DMS153 treated with DMSO at 0.1 percent for 48 hours (cell line): ENCODE measurements around the gene CCHCR1.
A peak's percentile ranks its signal among the peaks of the same experiment; 100 is the strongest.
"Not testable (repeated sequence)": the region's sequence is repeated elsewhere in the genome, so short reads cannot be mapped to it uniquely, and the experiment has no call there.

ENCODE experiments used
- DNase-seq: peaks from one replicate; lab custom pipeline; 2025; ENCODE audit not compliant: unreplicated experiment; lab: John Stamatoyannopoulos, UW

The CCHCR1 gene, protein sequence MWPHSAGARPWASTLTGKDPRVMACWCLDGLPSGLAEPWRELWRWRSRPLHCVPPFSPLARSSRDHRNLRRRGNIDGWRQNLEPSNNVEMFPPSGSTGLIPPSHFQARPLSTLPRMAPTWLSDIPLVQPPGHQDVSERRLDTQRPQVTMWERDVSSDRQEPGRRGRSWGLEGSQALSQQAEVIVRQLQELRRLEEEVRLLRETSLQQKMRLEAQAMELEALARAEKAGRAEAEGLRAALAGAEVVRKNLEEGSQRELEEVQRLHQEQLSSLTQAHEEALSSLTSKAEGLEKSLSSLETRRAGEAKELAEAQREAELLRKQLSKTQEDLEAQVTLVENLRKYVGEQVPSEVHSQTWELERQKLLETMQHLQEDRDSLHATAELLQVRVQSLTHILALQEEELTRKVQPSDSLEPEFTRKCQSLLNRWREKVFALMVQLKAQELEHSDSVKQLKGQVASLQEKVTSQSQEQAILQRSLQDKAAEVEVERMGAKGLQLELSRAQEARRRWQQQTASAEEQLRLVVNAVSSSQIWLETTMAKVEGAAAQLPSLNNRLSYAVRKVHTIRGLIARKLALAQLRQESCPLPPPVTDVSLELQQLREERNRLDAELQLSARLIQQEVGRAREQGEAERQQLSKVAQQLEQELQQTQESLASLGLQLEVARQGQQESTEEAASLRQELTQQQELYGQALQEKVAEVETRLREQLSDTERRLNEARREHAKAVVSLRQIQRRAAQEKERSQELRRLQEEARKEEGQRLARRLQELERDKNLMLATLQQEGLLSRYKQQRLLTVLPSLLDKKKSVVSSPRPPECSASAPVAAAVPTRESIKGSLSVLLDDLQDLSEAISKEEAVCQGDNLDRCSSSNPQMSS

DNA sequence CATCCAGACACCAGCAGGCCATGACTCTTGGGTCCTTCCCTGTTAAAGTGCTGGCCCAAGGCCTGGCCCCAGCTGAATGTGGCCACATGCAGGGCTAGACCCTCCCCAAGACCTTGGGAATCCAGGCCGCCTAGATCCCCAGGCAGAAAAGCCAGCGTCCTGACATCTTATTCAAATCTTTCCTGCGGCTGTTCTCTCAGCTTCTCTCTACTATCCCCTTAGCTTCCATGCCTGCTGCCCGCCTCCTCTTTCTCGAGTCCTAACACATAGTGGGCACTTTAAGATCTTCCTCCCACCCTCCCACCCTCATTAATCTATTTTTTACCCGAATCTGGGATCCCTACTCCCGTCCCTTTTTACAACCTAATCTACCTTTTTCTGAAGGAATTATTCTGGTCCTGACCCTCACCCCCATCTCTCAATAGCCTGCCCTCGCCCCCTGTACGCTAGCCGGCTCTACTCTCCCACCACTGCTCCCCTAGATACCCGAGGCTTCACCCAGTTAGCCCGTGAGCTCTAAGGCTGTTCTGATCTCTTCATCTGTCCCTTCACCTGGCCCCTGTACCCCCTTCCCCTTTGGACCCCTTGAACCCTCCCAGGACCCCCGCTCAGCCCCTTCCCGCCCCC is at the start of gene CCHCR1:
Gene CCHCR1 (minus strand): TSS at position 290 of the 627 bp plus-strand sequence. CDS start 202 bp downstream, at position 88.
- no peak for DNase-seq

DNA sequence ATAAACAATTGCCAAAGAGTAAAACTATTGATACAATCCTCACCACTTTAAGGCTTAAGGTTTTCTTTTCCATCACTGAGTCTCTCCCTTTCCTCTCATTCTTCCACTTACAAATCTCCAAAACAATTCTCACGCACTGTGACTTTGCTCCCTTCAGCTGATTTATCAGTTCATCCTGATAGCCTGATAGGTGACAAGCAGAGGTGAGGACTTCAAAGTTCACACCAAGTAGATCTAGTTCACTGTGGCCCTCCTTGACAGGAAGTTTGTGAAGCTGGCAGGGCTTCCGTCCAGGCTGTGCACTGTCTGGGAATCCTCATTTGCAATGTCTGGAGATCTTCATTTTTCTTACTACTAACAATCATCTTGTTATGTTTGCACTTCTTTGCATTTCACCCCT is 48.0 kb upstream of the CCHCR1 start:
- DNase-seq = no peak

DNA sequence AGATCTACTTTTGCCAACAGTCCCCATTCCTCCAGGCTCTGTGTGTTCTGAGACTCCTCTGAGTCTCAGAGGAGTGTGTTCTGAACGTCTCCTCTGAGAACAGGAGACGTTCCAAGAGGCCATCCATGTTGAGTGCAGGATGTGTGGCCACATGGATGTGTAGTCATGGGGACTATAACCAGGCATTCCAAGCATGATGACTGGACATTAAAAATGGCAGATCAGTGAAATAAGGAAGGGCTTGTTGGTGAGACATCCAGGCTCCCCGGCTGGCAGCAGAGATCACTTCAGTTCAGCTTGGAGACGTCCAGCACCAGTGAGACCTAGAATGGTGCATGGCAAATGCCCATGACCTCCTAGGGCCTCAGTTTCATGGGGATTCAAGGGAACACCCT is 47.1 kb upstream of the CCHCR1 start:
- DNase-seq = no peak

DNA sequence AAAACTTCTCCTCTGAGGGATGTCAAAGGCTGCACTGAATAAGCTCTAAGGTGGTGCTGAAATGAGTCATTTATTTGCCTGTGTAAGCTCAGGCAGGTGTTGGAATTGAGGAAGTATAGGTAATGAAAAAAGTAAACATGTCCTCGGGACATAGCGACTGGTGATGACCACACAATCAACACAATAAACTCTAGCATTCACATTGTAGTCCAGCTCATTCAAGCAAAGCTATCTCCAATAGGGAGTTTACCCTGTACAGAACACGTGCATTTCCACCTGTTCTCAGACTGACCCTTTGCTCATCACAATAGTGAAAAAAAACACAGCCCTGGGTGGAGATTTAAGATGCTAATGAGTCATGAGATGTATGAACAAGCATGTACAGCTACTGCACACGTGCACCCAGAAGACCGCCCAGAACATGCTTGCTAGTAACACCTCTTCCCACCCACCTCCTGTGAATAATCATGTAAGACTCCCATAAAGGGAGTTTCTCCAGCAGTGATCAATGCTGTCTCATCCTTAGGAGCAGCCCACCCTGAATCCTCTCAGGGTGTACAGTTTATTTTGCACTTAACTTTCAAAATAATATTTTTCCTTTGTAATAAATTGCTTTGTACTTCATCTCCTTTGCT is 45.9 kb upstream of the CCHCR1 start:
- peak; percentile 92 for DNase-seq

DNA sequence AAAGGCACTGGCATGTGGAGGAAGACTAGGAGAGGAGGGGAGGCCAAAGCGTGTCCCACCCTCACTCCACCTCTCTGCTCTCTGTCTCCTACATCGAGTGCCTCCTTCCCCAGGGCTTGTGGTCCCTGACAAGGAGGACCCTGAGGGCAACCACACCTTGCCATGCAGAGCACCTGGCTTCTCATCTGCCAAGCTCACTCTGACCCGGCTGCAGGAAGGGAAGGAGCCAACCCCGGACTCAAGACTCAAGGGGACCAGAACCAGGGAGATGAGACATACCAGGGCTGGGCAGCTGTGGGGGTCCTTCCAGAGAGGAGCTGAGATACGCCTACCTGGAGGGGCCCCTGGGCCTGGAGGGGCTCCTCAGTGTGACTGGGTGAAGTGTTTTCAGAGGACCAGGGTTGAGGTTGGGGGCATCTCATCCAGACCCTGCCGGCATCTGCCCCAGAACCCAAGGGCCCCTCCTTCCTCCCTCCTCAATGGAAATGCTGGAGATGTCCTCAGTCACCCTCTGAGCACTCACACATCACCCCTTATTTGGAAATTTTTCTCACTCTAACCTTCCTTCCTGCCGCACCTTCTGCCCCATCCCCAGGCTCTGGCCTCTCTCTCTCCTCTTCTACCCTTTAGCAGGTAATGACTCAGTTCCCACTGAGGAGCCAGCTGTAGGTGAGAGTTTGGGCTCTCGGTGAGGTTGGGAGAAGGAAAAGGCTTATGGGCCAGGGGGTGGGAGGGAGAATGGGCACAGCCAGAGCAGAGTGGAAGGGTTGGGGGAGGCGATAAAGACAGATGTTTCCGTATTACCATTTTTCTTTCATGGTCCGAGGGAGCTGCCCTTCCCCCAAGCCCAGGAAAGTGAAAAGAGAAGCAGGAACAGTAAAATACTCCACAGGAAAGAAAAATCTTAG is 44.9 kb upstream of the CCHCR1 start:
- DNase-seq = no peak

DNA sequence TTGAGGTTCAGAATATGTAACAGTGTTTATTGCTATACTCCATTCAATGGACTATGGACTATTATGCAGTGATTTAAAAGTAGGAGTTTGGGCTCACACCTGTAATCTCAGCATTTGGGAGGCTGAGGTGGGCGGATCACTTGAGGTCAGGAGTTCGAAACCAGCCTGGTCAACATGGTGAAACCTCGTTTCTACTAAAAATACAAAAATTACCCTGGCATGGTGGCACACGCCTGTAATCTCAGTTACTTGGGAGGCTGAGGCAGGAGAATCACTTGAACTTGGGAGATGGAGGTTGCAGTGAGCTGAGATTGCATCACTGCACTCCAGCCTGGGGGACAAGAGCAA is 41.5 kb upstream of the CCHCR1 start:
- not testable (repeated sequence) for DNase-seq

DNA sequence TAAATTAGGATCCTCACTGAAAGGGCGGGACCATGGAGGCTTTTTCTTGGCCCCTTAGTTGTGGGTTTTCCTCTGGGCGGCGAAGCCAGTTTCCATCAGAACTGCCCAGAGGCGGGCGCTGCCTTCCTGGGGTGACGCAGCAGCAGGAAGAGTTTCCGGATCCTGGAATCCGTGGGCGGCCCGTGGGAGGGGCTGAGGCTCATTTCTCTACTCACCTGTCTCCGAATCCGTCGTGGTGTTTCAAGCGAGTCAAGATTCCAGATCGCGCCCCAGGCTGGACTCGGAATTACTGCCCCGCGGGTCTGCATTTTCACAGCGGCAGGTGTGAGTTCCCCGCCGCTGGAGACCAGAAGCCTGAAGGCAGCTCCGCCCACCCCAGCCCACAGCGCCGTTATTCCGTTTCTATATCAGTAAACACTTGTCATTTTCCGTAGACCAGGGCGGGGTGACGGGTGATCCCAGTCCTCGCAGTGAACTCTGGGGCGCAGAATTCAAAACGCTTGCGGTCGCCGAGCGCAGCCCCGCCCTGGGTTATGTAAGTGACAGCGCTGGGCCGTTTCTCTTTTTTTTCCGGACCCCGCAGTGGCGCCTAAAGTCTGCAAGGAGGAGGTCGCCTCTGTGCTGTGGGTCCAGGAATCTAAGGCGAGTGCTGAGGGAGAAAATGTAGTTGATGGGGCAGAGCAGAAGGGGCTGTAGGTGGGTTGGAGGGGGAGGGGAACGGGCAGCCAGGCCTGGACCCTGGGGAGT is 40.1 kb upstream of the CCHCR1 start:
- peak; percentile 60 for DNase-seq

DNA sequence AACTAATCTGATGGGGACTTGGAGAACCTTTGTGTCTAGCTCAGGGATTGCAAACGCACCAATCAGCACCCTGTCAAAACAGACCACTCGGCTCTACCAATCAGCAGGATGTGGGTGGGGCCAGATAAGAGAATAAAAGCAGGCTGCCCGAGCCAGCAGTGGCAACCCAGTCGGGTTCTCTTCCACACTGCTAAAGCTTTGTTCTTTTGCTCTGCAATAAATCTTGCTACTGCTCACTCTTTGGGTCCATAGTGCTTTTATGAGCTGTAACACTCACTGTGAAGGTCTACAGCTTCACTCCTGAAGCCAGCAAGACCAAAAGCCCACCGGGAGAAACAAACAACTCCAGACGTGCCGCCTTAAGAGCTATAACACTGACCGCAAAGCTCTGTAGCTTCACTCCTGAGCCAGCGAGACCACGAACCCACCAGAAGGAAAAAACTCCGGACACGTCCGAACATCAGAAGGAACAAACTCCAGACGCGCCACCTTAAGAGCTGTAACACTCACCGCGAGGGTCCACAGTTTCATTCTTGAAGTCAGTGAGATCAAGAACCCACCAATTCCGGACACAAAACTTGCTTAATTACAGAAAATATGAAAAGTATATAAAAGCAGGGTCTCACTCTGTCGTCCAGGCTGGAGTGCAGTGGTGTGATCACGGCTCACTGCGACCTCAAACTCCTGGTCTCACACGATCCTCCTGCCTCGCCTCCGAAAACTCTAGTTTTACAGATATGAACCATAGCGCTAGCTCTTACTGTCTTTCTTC is 38.8 kb upstream of the CCHCR1 start:
- not testable (repeated sequence) for DNase-seq

DNA sequence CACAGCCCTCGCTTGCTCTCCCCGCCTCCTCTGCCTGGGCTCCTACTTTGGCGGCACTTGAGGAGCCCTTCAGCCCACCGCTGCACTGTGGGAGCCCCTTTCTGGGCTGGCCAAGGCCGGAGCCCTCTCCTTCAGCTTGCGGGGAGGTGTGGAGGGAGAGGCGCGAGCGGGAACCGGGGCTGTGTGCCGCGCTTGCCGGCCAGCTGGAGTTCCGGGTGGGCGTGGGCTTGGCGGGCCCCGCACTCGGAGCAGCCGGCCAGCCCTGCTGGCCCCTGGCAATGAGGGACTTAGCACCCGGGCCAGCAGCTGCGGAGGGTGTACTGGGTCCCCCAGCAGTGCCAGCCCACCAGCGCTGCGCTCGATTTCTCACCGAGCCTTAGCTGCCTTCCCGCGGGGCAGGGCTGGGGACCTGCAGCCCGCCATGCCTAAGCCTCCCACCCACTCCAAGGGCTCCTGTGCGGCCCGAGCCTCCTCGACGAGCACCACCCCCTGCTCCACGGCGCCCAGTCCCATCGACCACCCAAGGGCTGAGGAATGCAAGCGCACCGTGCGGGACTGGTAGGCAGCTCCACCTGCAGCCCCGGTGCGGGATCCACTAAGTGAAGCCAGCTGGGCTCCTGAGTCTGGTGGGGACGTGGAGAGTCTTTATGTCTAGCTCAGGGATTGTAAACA is 37.8 kb upstream of the CCHCR1 start:
- DNase-seq = not testable (repeated sequence)

DNA sequence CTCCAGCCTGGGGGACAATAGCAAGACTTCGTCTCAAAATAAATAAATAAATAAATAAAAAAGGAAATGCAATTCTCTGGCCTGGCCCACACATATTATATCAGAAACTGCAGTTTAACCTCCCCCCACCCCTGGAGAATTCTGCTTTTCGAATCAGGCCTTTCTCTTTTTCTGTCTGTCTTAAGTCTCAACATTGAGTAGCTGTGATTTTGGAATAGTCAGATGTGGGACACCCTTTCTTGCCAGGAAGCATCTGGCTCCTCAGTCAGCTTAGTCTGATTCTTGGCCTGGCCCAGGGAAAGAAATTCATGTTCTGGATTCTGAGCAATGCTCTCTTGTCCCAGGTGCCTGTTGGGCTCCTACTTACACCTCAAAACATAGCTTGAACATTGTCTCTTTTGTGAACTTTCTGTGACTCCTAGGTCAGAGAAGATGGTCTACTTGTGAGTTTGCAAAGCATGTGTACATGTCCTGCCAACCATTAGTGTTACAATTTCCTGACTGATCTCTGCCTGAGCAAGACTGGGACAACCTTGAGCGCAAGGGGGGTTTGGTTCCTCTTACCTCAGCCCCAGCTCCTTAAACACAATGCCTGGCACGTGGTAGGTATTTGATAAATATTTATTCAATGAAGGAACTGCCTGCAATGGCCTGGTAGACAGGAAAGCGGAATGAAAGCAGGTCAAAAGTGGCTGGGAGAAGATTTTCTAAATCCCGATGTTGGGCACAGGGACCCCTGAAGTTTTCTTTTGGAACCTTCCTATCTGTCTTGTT is 36.6 kb upstream of the CCHCR1 start:
- no peak for DNase-seq

DNA sequence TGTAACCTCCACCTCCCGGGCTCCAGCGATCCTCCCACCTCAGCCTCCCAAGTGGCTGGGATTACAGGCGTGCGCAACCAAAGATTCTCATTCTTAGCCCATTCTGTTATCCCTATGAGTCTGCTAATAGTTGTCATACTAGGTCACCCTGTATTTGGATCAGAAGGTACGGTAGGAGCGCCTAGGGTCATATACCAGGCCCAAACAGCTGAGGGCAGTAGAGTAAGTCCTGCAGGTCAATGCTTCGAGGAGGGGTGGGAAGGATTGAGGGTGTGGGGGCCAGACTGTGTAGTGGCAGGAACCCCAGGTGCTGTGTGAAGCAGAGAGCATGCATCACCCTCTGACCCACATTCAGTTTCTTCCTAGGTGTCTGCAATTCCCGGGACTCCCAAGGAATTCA is 35.6 kb upstream of the CCHCR1 start:
- DNase-seq = no peak

DNA sequence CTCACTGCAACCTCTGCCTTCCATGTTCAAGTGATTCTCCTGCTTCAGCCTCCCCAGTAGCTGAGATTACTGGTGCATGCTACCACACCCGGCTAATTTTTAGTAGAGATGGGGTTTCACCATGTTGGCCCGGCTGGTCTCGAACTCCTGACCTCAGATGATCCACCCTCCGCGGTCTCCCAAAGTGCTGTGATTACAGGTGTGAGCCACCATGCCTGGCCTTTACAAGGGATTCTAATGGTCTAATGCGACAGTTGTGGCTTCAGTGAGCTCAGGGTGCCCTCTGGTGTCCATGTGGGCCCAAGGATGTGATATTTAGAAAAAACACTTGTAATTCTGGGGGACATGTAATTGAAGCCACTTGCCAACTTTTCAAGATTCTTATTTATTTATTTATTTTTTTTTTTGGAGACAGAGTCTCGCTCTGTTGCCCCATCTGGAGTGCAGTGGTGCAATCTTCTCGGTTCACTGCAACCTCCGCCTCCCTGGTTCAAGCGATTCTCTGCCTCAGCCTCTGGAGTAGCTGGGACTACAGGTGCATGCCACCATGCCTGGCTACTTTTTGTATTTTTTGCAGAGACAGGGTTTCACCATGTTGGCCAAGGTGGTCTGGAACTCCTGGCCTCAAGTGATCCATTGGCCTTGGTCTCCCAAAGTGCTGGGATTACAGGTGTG is 35.0 kb upstream of the CCHCR1 start:
- DNase-seq = peak; percentile 62

DNA sequence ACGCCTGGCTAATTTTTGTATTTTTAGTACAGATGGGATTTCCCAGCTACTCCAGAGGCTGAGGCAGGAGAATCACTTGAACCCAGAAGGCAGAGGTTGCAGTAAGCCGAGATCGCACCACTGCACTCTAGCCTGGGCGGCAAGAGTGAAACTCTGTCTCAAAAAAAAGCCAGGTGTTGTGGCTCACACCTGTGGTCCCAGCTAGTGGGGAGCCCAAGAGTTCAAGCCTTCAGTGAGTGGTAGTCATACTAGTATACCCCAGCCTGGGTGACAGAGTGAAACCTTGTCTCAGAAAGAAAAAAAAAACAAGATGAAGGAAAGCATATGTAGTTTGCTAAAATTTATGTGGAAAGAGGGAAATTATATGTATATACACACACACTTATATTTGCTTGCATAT is 32.9 kb upstream of the CCHCR1 start:
- DNase-seq = no peak

DNA sequence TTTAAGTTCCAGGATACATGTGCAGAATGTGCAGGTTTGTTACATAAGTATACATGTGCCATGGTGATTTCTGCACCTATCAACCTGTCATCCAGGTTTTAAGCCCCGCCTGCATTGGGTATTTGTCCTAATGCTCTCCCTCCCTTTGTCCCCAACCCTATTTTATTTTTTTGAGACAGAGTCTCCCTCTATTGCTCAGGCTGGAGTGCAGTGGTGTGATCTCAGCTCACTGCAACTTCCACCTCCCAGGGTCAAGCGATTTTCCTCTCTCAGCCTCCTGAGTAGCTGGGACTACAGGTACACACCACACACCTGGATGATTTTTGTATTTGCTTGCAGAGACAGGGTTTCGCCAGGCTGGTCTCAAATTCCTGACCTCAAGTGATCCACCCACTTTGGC is 31.6 kb upstream of the CCHCR1 start:
- DNase-seq = not testable (repeated sequence)

DNA sequence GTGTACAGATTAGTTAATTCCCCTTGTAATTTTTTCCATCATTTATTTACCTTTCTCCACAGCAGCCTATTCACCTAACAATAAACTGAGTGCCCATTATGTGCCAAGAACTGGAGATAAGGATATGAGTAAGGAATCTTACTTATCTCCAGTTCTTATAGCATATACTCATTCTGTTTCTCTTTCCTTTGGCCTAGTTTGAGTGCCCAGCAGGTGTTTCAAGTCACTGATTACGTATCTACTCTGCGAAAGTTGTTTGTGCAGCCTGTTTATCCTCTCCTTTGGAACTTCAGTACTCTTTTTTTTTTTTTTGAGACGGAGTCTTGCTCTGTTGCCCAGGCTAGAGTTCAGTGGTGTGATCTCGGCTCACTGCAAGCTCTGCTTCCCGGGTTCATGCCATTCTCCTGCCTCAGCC is 30.2 kb upstream of the CCHCR1 start:
- DNase-seq = no peak

DNA sequence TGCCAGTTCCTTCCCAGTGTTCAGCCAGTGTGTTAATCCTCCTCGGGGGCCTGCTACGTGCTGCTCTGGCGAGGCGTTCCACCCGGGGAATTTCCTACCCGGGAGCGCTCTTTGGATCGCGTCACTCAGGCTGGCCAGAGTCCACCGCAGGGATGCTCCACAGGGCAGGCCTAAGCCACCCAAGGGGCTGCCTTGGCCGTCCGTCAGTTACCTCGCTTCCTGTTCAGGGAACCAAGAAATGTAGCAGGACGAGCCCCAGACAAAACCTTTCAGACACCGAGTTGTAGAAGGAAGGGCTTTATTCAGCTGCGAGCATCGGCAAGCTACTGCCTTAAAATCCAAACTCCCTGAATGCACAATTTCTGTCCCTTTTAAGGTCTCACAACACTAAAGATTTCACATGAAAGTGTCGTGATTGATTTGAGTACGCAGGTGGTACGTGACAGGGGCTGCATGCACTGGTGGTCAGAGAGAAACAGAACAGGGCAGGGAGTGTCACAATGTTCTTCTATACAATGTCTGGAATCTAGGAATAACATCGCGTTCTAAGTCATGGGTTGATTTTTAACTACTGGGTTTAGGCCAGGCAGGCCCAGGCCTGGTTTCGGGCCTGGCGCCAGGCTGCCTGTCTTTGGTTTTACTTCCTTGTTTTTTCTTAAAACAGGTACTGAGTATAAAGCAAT is 28.6 kb upstream of the CCHCR1 start:
- DNase-seq = no peak
